ENCODE results near the gene KLHDC4.

KLHDC4 gene

DNA sequence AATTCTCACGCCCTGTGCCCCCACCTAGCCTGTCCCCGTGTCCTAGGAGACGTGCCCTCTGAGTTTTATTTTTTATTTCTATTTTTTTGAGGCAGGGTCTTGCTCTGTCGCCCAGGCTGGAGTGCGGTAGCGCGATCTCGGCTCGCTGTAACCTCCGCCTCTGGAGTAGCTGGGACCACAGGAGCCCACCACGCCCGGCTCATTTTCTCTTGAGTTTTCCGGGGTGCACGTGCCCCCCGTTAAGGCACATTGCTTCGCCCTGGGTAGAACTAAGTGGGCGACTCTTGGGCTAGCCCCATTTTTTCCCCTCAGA is 655 bp upstream of the KLHDC4 start:
- H3K4me1 ChIP-seq (ENCODE audit: insufficient read depth, poor library complexity, severe bottlenecking), result peaks cover 7% of the 10 kb centered on the region
- peak overlapping the region; percentile 92 for H3K4me3 ChIP-seq (ENCODE audit: severe bottlenecking)
- no peaks in the 10 kb centered on the region for H3K9me3 ChIP-seq (ENCODE audit: severe bottlenecking)
- DNase-seq (ENCODE audit: low spot score) (no peak), ATAC-seq (ENCODE audit: low read depth) (no peak)
- H3K36me3 ChIP-seq (ENCODE audit: low read depth), result peaks cover 26% of the 10 kb centered on the region
- H3K27me3 ChIP-seq (ENCODE audit: insufficient read depth, poor library complexity, severe bottlenecking), result no peaks in the 10 kb centered on the region
- TF ChIP-seq, protein P1, sequence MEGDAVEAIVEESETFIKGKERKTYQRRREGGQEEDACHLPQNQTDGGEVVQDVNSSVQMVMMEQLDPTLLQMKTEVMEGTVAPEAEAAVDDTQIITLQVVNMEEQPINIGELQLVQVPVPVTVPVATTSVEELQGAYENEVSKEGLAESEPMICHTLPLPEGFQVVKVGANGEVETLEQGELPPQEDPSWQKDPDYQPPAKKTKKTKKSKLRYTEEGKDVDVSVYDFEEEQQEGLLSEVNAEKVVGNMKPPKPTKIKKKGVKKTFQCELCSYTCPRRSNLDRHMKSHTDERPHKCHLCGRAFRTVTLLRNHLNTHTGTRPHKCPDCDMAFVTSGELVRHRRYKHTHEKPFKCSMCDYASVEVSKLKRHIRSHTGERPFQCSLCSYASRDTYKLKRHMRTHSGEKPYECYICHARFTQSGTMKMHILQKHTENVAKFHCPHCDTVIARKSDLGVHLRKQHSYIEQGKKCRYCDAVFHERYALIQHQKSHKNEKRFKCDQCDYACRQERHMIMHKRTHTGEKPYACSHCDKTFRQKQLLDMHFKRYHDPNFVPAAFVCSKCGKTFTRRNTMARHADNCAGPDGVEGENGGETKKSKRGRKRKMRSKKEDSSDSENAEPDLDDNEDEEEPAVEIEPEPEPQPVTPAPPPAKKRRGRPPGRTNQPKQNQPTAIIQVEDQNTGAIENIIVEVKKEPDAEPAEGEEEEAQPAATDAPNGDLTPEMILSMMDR (IDR thresholded peaks at IDR 0.05; ENCODE audit: poor library complexity, severe bottlenecking), result no peak
- peak overlapping the region; percentile 57 for H3K27ac ChIP-seq (ENCODE audit: poor library complexity, severe bottlenecking)

DNA sequence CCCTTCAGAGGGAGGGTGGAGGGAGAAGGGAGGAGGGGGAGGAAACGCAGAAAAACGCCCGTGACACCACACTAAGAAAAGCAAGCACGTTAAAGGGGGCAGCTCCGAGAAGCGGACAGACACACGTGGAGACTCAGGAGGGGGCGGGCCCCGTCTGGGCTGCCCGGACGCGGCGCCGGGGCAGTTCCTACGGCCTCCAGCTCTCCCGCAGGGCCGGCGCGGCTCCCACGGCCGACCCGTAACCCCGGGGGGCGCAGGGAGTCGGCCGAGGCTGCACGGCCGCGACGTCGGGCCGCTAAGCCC is 362 bp downstream of the KLHDC4 start:
- DNase-seq (ENCODE audit: low spot score) (no peak), ATAC-seq (ENCODE audit: low read depth) (peak; percentile 30)
- peaks cover 7% of the 10 kb centered on the region for H3K4me1 ChIP-seq (ENCODE audit: insufficient read depth, poor library complexity, severe bottlenecking)
- no peaks in the 10 kb centered on the region for H3K27me3 ChIP-seq (ENCODE audit: insufficient read depth, poor library complexity, severe bottlenecking)
- H3K4me3 ChIP-seq (ENCODE audit: severe bottlenecking), result peak overlapping the region; percentile 92
- no peaks in the 10 kb centered on the region for H3K9me3 ChIP-seq (ENCODE audit: severe bottlenecking)
- TF ChIP-seq, protein P1 (IDR thresholded peaks at IDR 0.05; ENCODE audit: poor library complexity, severe bottlenecking), result no peak
- peak overlapping the region; percentile 57 for H3K27ac ChIP-seq (ENCODE audit: poor library complexity, severe bottlenecking)
- peaks cover 36% of the 10 kb centered on the region for H3K36me3 ChIP-seq (ENCODE audit: low read depth)

DNA sequence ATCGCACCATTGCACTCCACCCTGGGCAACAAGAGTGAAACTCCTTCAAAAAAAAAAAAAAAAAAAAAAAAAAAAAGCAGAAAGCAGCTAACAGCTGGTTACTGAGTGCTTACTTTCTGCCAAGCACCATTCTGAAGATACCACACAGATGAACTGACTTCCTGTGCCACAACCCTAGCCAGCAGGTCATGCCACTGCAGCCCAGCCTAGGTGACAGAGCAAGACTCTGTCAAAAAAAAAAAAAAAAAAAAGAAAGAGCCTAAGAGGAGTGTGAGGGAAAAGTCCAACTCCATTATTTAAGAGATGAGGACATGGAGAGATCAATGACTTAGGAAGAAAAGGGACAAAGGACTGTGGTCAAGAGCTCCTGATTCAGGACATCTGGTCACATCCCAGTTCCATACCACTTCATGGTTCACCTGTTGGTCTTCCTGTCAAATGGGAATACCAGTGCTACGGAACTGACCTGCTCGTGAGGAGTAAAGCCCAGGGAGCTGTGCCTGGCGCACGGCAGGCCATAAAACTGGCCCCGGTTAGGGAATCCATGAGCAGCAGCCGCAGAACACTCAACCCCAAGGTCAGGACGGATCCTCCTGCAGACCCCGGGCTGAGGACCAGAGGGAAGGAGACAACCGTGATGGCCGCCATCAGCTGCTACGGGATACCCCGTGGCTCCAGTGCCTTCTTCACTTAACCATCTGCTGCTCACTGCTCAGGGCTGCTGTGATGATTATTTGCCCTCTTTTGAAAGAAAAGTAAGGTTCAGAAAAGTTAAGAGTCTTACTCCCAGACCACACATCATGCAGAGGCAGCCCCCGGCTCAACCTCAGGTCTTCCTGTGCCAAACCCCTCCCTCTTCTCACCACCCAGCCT is 950 bp downstream of the KLHDC4 start:
- ATAC-seq (ENCODE audit: low read depth), result no peak; the same call in 2 of the 3 replicates
- peaks cover 7% of the 10 kb centered on the region for H3K4me1 ChIP-seq (ENCODE audit: insufficient read depth, poor library complexity, severe bottlenecking)
- DNase-seq (ENCODE audit: low spot score), result no peak
- TF ChIP-seq, protein P1 (IDR thresholded peaks at IDR 0.05; ENCODE audit: poor library complexity, severe bottlenecking), result no peak
- H3K27me3 ChIP-seq (ENCODE audit: insufficient read depth, poor library complexity, severe bottlenecking), result no peaks in the 10 kb centered on the region
- H3K27ac ChIP-seq (ENCODE audit: poor library complexity, severe bottlenecking), result peak overlapping the region; percentile 57
- no peaks in the 10 kb centered on the region for H3K9me3 ChIP-seq (ENCODE audit: severe bottlenecking)
- H3K36me3 ChIP-seq (ENCODE audit: low read depth), result peaks cover 37% of the 10 kb centered on the region
- peak overlapping the region; percentile 92 for H3K4me3 ChIP-seq (ENCODE audit: severe bottlenecking)

DNA sequence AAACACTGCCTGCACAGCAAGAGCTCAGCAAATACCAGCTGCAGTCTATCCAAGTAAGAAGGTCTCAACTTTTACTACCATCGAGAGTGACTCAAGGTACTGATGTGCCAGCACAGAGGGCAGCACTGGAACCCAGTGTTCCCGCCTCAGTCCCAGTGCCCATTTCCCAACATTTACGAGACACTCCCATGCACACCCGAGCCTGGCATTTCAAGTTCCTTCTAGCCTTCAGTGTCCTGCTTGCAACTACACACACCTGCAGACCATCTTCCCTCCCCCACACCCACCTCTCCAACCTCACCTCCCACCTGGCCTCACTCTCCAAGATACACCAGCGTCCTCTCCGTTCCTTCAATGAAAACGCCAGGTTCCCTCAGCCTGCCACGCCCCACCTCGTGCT is 3.2 kb downstream of the KLHDC4 start:
- Histone ChIP-seq H3K36me3 (ENCODE audit: low read depth) (peaks cover 59% of the 10 kb centered on the region), H3K27me3 (ENCODE audit: insufficient read depth, poor library complexity, severe bottlenecking) (no peaks in the 10 kb centered on the region), H3K9me3 (ENCODE audit: severe bottlenecking) (no peaks in the 10 kb centered on the region), H3K4me3 (ENCODE audit: severe bottlenecking) (no peak overlapping the region), H3K4me1 (ENCODE audit: insufficient read depth, poor library complexity, severe bottlenecking) (peaks cover 7% of the 10 kb centered on the region), H3K27ac (ENCODE audit: poor library complexity, severe bottlenecking) (peak overlapping the region; percentile 44)
- DNase-seq (ENCODE audit: low spot score) (no peak), ATAC-seq (ENCODE audit: low read depth) (peak; percentile 41; the same call in 2 of the 3 replicates)
- TF ChIP-seq, protein P1 (IDR thresholded peaks at IDR 0.05; ENCODE audit: poor library complexity, severe bottlenecking), result no peak

DNA sequence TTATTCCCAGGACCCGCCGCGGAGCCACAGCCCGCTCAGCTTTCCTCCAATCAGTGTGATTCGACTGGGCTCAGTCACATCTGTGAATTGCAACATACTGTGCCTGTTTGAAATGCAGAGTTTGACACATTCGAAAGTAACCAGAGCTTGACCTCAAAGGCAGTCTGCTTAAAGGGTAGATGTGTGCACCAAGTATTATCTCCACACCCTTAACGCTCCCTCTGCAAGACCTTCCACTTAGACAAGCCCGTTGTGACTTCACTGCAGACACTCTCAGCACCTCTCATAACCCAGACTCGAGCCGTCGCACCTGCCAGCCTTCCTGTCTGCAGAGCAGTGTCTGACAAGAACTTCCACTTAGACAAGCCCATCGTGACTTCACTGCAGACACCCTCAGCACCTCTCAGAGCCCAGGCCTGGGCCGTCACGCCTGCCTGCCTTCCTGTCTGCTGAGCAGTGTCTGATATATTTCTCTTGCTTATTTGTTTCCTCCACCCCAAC is 3.7 kb downstream of the KLHDC4 start:
- TF ChIP-seq, protein P1 (IDR thresholded peaks at IDR 0.05; ENCODE audit: poor library complexity, severe bottlenecking), result no peak
- ATAC-seq (ENCODE audit: low read depth) (no peak), DNase-seq (ENCODE audit: low spot score) (no peak)
- peaks cover 64% of the 10 kb centered on the region for H3K36me3 ChIP-seq (ENCODE audit: low read depth)
- peak overlapping the region; percentile 44 for H3K27ac ChIP-seq (ENCODE audit: poor library complexity, severe bottlenecking)
- H3K4me3 ChIP-seq (ENCODE audit: severe bottlenecking), result no peak overlapping the region
- H3K9me3 ChIP-seq (ENCODE audit: severe bottlenecking), result no peaks in the 10 kb centered on the region
- H3K4me1 ChIP-seq (ENCODE audit: insufficient read depth, poor library complexity, severe bottlenecking), result peaks cover 7% of the 10 kb centered on the region
- H3K27me3 ChIP-seq (ENCODE audit: insufficient read depth, poor library complexity, severe bottlenecking), result no peaks in the 10 kb centered on the region

Data from RWPE2 (cell line).